Progenitor cell of endocrine pancreas (in vitro differentiated cells): ENCODE measurements around the gene MYPN. TPM values are rescaled to one million over a fixed set of nuclear protein-coding genes. Genes with fewer than 3 reads are reported as not detected.

Experiments used
- DNase-seq: peaks from one replicate; pipeline ENCODE4 v3.0.0; 2021; ENCODE audit warnings: low spot score; ENCODE audit not compliant: unreplicated experiment
- H3K27ac Mint-ChIP-seq: 2 replicates; pipeline ENCODE4 v1.8.0; 2021; ENCODE audit warnings: mild to moderate bottlenecking, moderate library complexity, mixed read lengths
- H3K27me3 Mint-ChIP-seq: 2 replicates; pipeline ENCODE4 v1.8.0; 2021; ENCODE audit warnings: mixed read lengths
- H3K36me3 Mint-ChIP-seq: 2 replicates; pipeline ENCODE4 v1.8.0; 2022; ENCODE audit warnings: mixed read lengths; ENCODE audit not compliant: insufficient read depth
- H3K4me1 Mint-ChIP-seq: 2 replicates; pipeline ENCODE4 v1.8.0; 2021; ENCODE audit warnings: low read depth, mixed read lengths
- H3K4me3 Mint-ChIP-seq: 2 replicates; pipeline ENCODE4 v1.8.0; 2021; ENCODE audit warnings: low read depth, mild to moderate bottlenecking, moderate library complexity, mixed read lengths
- H3K9me3 Mint-ChIP-seq: 2 replicates; pipeline ENCODE4 v1.8.0; 2021; ENCODE audit warnings: low read depth, mixed read lengths
- total RNA-seq: library from RNA; stranded (reverse); gene quantifications from 2 replicates; pipeline ENCODE4 v1.2.1, GENCODE V29; 2021
- TF ChIP-seq, protein P1 (sequence below): fragments of 200-600 bp; sonication (generic); IDR thresholded peaks from one replicate; pipeline ENCODE4 v1.5.0; 2021; ENCODE audit warnings: antibody characterized with exemption, mild to moderate bottlenecking; ENCODE audit not compliant: unreplicated experiment

MYPN gene
- total RNA-seq, 1 donor from 2014 or later: 0.05 TPM

DNA sequence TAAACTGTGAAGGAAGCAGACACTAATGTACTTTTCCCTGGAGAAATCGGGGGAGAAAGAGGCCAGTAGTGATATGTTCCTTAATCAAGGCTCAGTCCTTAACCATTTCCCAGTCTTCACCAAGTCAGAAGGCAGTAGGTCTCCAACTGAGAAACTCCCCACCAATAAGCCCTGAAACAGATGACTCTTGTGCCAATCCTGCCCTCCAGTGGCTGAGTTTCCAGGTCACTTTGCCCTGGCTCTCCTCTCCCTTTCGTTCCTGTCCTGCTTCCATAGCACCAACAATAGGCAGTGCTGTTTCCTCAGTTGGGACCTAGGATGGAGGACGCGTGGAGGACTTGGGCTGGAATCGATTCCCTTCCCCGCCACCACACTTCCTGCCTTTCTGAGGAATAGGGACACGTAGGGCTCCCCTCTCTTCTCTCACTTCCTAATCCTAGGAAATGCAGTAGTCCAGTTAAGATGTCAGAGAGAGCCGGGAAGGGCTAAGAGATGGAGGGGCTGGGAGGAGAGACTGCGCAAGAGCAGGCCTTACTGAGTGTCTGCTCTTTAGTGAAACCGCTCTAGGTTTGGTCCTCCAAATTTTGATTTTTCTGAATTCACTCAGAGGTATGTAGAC, 99.2 kb downstream of the MYPN start:
- TF ChIP-seq, protein P1, sequence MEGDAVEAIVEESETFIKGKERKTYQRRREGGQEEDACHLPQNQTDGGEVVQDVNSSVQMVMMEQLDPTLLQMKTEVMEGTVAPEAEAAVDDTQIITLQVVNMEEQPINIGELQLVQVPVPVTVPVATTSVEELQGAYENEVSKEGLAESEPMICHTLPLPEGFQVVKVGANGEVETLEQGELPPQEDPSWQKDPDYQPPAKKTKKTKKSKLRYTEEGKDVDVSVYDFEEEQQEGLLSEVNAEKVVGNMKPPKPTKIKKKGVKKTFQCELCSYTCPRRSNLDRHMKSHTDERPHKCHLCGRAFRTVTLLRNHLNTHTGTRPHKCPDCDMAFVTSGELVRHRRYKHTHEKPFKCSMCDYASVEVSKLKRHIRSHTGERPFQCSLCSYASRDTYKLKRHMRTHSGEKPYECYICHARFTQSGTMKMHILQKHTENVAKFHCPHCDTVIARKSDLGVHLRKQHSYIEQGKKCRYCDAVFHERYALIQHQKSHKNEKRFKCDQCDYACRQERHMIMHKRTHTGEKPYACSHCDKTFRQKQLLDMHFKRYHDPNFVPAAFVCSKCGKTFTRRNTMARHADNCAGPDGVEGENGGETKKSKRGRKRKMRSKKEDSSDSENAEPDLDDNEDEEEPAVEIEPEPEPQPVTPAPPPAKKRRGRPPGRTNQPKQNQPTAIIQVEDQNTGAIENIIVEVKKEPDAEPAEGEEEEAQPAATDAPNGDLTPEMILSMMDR: peak; percentile 64
- Mint-ChIP-seq H3K36me3 (no peaks in the 10 kb centered on the region), H3K4me3 (no peak overlapping the region), H3K27ac (no peak overlapping the region), H3K9me3 (no peaks in the 10 kb centered on the region), H3K27me3 (peaks cover 12% of the 10 kb centered on the region), H3K4me1 (peaks cover 3% of the 10 kb centered on the region)
- DNase-seq: peak; percentile 21

- DNase-seq: no peak
- Mint-ChIP-seq H3K4me3 (no peak overlapping the region), H3K36me3 (no peaks in the 10 kb centered on the region), H3K9me3 (no peaks in the 10 kb centered on the region), H3K27me3 (peaks cover 12% of the 10 kb centered on the region), H3K27ac (no peak overlapping the region), H3K4me1 (peaks cover 3% of the 10 kb centered on the region)
- TF ChIP-seq, protein P1: no peak
These were observed 102.4 kb downstream of the MYPN start for GRCh38 chr10:68211669-68212068.

DNA sequence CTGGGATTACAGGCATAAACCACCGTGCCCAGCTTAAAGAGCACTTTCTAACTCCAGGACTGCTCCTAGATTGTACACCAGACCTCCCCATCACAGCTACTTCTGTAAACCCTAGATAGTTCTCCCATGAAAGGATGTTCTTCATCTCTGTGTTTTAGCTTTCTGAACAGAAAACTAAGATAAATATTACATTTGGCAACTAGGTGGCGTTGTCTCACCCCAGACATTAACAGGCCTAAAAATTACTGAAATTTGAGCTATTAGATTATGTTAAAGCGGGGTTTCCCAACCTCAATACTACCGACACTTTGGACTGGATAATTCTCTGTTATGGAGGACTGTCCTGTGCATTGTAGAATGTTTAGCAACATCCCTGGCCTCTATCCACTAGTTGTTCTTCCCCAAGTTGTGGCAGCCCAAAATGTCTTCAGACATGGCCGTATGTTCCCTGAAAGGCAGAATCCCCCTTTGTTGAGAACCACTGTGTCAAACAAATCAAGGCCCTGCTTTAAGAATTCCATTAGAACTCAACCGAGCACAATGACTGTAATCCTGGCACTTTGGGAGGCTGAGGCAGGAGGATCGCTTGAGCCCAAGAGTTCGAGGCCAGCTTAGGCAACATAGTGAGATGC, 103.5 kb downstream of the MYPN start:
- Mint-ChIP-seq H3K4me1 (peaks cover 3% of the 10 kb centered on the region), H3K27me3 (peaks cover 14% of the 10 kb centered on the region), H3K4me3 (no peak overlapping the region), H3K9me3 (no peaks in the 10 kb centered on the region), H3K27ac (no peak overlapping the region), H3K36me3 (no peaks in the 10 kb centered on the region)
- TF ChIP-seq, protein P1: peak; percentile 67
- DNase-seq: no peak

- no peaks in the 10 kb centered on the region for H3K4me1 Mint-ChIP-seq
- H3K9me3 Mint-ChIP-seq: no peaks in the 10 kb centered on the region
- no peak overlapping the region for H3K27ac Mint-ChIP-seq
- H3K4me3 Mint-ChIP-seq: no peak overlapping the region
- H3K36me3 Mint-ChIP-seq: no peaks in the 10 kb centered on the region
- DNase-seq: no peak
- H3K27me3 Mint-ChIP-seq: peaks cover 5% of the 10 kb centered on the region
- TF ChIP-seq, protein P1: no peak
These were observed 109.5 kb downstream of the MYPN start for GRCh38 chr10:68218786-68219185.

GRCh38 chr10:68221196-68221595, 111.9 kb downstream of the MYPN start:
- TF ChIP-seq, protein P1: no peak
- no peaks in the 10 kb centered on the region for H3K9me3 Mint-ChIP-seq
- no peaks in the 10 kb centered on the region for H3K36me3 Mint-ChIP-seq
- H3K4me1 Mint-ChIP-seq: no peaks in the 10 kb centered on the region
- H3K27me3 Mint-ChIP-seq: peaks cover 5% of the 10 kb centered on the region
- no peak overlapping the region for H3K4me3 Mint-ChIP-seq
- no peak for DNase-seq
- no peak overlapping the region for H3K27ac Mint-ChIP-seq
